Adrenal gland (tissue), 5 donors: ENCODE measurements around the gene KIF26B.

Experiments
- CTCF ChIP-seq, 6 experiments: fragments of 450-650 bp in 4 of 6; fragments of 200-600 bp in 2 of 6; sonication (generic) in 1 of 6; IDR thresholded peaks; 1 replicate in 5 of 6; 2 replicates in 1 of 6; pipeline versions ENCODE4 v1.5.1 to v1.8.0; 2016 to 2021; ENCODE audit warnings: antibody characterized with exemption in 6 of 6, mild to moderate bottlenecking in 2 of 6, moderate library complexity in 1 of 6
- POLR2A ChIP-seq, 2 donors: fragments of 450-650 bp; IDR thresholded peaks; one replicate each; pipeline ENCODE4 v1.6.1; 2017; ENCODE audit warnings: antibody characterized with exemption in 2 of 2, mild to moderate bottlenecking in 2 of 2, moderate library complexity in 1 of 2
- donor health status: DM: no; HTN: no; CAD: no.

- TF ChIP-seq CTCF (IDR thresholded peaks at IDR 0.05) (no peak), POLR2A (IDR thresholded peaks at IDR 0.05) (no peak)
These were observed 207.2 kb downstream of the KIF26B start for GRCh38 chr1:245361951-245362350.
